Neural cell (in vitro differentiated cells): ENCODE data around the gene GPI. TPM values are rescaled to one million over a fixed set of nuclear protein-coding genes. Genes with fewer than 3 reads are reported as not detected.

ENCODE experiments used
- H2AFZ ChIP-seq: fragments of 200-600, 300-800 bp; sonication (generic), shearing (Covaris generic); 2 replicates; pipeline ENCODE4 v1.6.0; 2014; ENCODE audit warnings: low read depth, mild to moderate bottlenecking, antibody characterized with exemption, low read length, moderate library complexity
- H3F3A ChIP-seq: fragments of 200-600 bp; shearing (Covaris generic); 2 replicates; pipeline ENCODE4 v1.6.1; 2016; ENCODE audit warnings: mild to moderate bottlenecking, moderate library complexity, mixed read lengths, antibody characterized with exemption, low read length; ENCODE audit not compliant: insufficient read depth, poor library complexity, severe bottlenecking
- H3K27ac ChIP-seq: fragments of 200-600, 300-800 bp; sonication (generic), shearing (Covaris generic); 2 replicates; pipeline ENCODE4 v1.5.1; 2014; ENCODE audit warnings: mild to moderate bottlenecking, low read length, moderate library complexity
- H3K27me3 ChIP-seq: fragments of 300-800, 200-600 bp; sonication (generic), shearing (Covaris generic); 2 replicates; pipeline ENCODE4 v1.6.0; 2014; ENCODE audit warnings: mild to moderate bottlenecking, low read depth, low read length, moderate library complexity; ENCODE audit not compliant: insufficient read depth
- H3K36me3 ChIP-seq: fragments of 300-800, 200-600 bp; sonication (generic), shearing (Covaris generic); 2 replicates; pipeline ENCODE4 v1.5.1; 2014; ENCODE audit warnings: mild to moderate bottlenecking, antibody characterized with exemption, low read length, moderate library complexity; ENCODE audit not compliant: insufficient read depth
- H3K4me2 ChIP-seq: fragments of 300-800, 200-600 bp; sonication (generic), shearing (Covaris generic); 2 replicates; pipeline ENCODE4 v1.6.0; 2014; ENCODE audit warnings: mild to moderate bottlenecking, low read length
- H3K4me3 ChIP-seq: fragments of 300-800, 200-600 bp; sonication (generic), shearing (Covaris generic); 2 replicates; pipeline ENCODE4 v1.5.1; 2014; ENCODE audit warnings: mild to moderate bottlenecking, low read length, moderate library complexity
- H3K79me2 ChIP-seq: fragments of 200-600 bp; shearing (Covaris generic); replicated peaks from 2 replicates; pipeline ENCODE4 v1.6.0; 2014; ENCODE audit warnings: mild to moderate bottlenecking, low read length, moderate library complexity; ENCODE audit not compliant: insufficient read depth
- H3K9ac ChIP-seq: fragments of 300-800, 200-600 bp; sonication (generic), shearing (Covaris generic); 2 replicates; pipeline ENCODE4 v1.6.1; 2016; ENCODE audit warnings: mild to moderate bottlenecking, low read length, mixed read lengths
- H3K9me2 ChIP-seq: fragments of 200-600 bp; shearing (Covaris generic); 2 replicates; pipeline ENCODE4 v1.6.1; 2016; ENCODE audit warnings: mild to moderate bottlenecking, low read length, mixed read lengths; ENCODE audit not compliant: insufficient read depth
- H3K9me3 ChIP-seq: fragments of 200-600, 300-800 bp; sonication (generic), shearing (Covaris generic); 2 replicates; pipeline ENCODE4 v1.6.1; 2016; ENCODE audit warnings: mild to moderate bottlenecking, mixed run types, low read length, moderate library complexity, mixed read lengths
- H4K20me1 ChIP-seq: fragments of 200-600 bp; shearing (Covaris generic); 2 replicates; pipeline ENCODE4 v1.6.1; 2016; ENCODE audit warnings: mild to moderate bottlenecking, mixed run types; ENCODE audit not compliant: insufficient read depth
- EP300 ChIP-seq: fragments of 450-650 bp; conservative IDR thresholded peaks from 2 replicates; pipeline ENCODE4 v1.6.1; 2014; ENCODE audit warnings: antibody characterized with exemption, mild to moderate bottlenecking, moderate library complexity; ENCODE audit not compliant: poor library complexity, severe bottlenecking
- EZH2 ChIP-seq: fragments of 200-600, 300-800 bp; shearing (Covaris generic), sonication (generic); IDR thresholded peaks from 2 replicates; pipeline ENCODE4 v1.6.1; 2014; ENCODE audit warnings: antibody characterized with exemption, low read length, borderline replicate concordance, mild to moderate bottlenecking; ENCODE audit not compliant: insufficient read depth, poor library complexity, severe bottlenecking
- MXI1 ChIP-seq: fragments of 450-650 bp; conservative IDR thresholded peaks from 2 replicates; pipeline ENCODE4 v1.6.1; 2014; ENCODE audit warnings: antibody characterized with exemption, mild to moderate bottlenecking; ENCODE audit not compliant: poor library complexity, severe bottlenecking
- POLR2AphosphoS5 ChIP-seq: IDR thresholded peaks from 2 replicates; pipeline ENCODE4 v1.6.1; 2012
- RAD21 ChIP-seq: fragments of 450-650 bp; conservative IDR thresholded peaks from 2 replicates; pipeline ENCODE4 v1.6.1; 2014; ENCODE audit warnings: antibody characterized with exemption, mild to moderate bottlenecking, moderate library complexity
- REST ChIP-seq: IDR thresholded peaks from 2 replicates; pipeline ENCODE4 v1.6.1; 2012; ENCODE audit warnings: borderline replicate concordance
- SMC3 ChIP-seq: fragments of 450-650 bp; conservative IDR thresholded peaks from 2 replicates; pipeline ENCODE4 v1.6.1; 2014; ENCODE audit warnings: antibody characterized with exemption, mild to moderate bottlenecking, moderate library complexity; ENCODE audit not compliant: poor library complexity
- TAF1 ChIP-seq: IDR thresholded peaks from 2 replicates; pipeline ENCODE4 v1.6.1; 2012; ENCODE audit warnings: low read depth
- polyA plus RNA-seq: library from polyadenylated mRNA; depleted of rRNA; stranded (reverse); fragments of >200 nt; gene quantifications from 2 replicates; pipeline ENCODE4 v1.2.3, GENCODE V29; 2014
- TF ChIP-seq, protein P1 (sequence below): fragments of 450-650 bp; IDR thresholded peaks from 2 replicates; pipeline ENCODE4 v1.5.1; 2014; ENCODE audit warnings: antibody characterized with exemption, mild to moderate bottlenecking, moderate library complexity; ENCODE audit not compliant: poor library complexity, severe bottlenecking

GPI gene
- polyA plus RNA-seq, 1 donor from 2014 or later: 113 TPM

DNA sequence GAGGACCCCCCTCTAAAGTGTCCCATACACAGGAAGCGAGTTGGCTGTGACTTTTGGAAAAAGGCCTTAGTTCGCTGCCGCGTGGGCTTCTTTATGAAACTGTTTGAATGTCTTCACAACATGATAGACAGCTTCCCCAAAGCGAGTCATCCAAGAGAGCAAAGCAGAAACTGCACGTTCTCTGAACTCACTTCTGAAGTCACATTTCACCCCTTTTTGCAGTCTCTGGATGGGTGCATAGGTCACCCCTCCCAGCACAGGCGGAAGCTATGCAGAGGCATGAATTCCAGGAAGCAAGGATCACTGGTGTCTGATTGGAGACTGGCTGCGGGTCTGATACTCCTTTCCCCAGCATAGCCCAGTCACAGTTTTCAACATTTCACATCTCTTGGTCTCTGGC lies 10.6 kb downstream of the GPI start:
- Histone ChIP-seq H2AFZ (no peak overlapping the region), H3K36me3 (peaks cover 3% of the 10 kb centered on the region), H3K79me2 (no peaks in the 10 kb centered on the region), H3K4me3 (no peak overlapping the region), H3K9me2 (no peaks in the 10 kb centered on the region), H3K27me3 (no peaks in the 10 kb centered on the region), H3K9me3 (no peaks in the 10 kb centered on the region), H4K20me1 (no peaks in the 10 kb centered on the region), H3K27ac (no peak overlapping the region), H3F3A (no peaks in the 10 kb centered on the region), H3K9ac (no peak overlapping the region), H3K4me2 (no peak overlapping the region)
- TF ChIP-seq, protein P1, sequence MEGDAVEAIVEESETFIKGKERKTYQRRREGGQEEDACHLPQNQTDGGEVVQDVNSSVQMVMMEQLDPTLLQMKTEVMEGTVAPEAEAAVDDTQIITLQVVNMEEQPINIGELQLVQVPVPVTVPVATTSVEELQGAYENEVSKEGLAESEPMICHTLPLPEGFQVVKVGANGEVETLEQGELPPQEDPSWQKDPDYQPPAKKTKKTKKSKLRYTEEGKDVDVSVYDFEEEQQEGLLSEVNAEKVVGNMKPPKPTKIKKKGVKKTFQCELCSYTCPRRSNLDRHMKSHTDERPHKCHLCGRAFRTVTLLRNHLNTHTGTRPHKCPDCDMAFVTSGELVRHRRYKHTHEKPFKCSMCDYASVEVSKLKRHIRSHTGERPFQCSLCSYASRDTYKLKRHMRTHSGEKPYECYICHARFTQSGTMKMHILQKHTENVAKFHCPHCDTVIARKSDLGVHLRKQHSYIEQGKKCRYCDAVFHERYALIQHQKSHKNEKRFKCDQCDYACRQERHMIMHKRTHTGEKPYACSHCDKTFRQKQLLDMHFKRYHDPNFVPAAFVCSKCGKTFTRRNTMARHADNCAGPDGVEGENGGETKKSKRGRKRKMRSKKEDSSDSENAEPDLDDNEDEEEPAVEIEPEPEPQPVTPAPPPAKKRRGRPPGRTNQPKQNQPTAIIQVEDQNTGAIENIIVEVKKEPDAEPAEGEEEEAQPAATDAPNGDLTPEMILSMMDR: no peak
- TF ChIP-seq REST (no peak), RAD21 (no peak), TAF1 (no peak), MXI1 (no peak), POLR2AphosphoS5 (no peak), SMC3 (no peak), EZH2 (no peak), EP300 (no peak)

- no peaks in the 10 kb centered on the region for H3F3A ChIP-seq
- H3K36me3 ChIP-seq: no peaks in the 10 kb centered on the region
- TF ChIP-seq EP300 (no peak), POLR2AphosphoS5 (no peak), RAD21 (no peak), SMC3 (no peak)
- TF ChIP-seq, protein P1: no peak
- H4K20me1 ChIP-seq: no peaks in the 10 kb centered on the region
- no peak overlapping the region for H3K9ac ChIP-seq
- no peaks in the 10 kb centered on the region for H3K79me2 ChIP-seq
- H3K4me3 ChIP-seq: no peak overlapping the region
- H3K9me3 ChIP-seq: no peaks in the 10 kb centered on the region
- H3K27me3 ChIP-seq: no peaks in the 10 kb centered on the region
- no peak overlapping the region for H3K4me2 ChIP-seq
- no peak overlapping the region for H2AFZ ChIP-seq
- H3K9me2 ChIP-seq: no peaks in the 10 kb centered on the region
- no peak overlapping the region for H3K27ac ChIP-seq
These were observed 15.7 kb downstream of the GPI start for GRCh38 chr19:34380639-34381241.
